Renal pelvis (tissue), 4 donors: Measurements from ENCODE around the gene SDK1. TPM values are rescaled to one million over a fixed set of nuclear protein-coding genes. Genes with fewer than 3 reads are reported as not detected.
"Not testable (repeated sequence)": the region's sequence is repeated elsewhere in the genome, so short reads cannot be mapped to it uniquely, and the experiment has no call there.

Source experiments
- DNase-seq: peaks from one replicate; pipeline ENCODE4 v3.0.0-alpha.2; 2013
- polyA plus RNA-seq, 3 donors: library from polyadenylated mRNA; unstranded; fragments of 120-200 nt; gene quantifications; one replicate each; pipeline ENCODE4 v1.2.1, GENCODE V29; 2013; ENCODE audit not compliant: insufficient read length in 3 of 3

The SDK1 gene
- polyA plus RNA-seq, 3 donors, result 7.5 to 8.9 (median 8.4) TPM

- DNase-seq, result no peak
These were observed 354.6 kb downstream of the SDK1 start for GRCh38 chr7:3655635-3656034.

GRCh38 chr7:3657206-3657605 is 356.2 kb downstream of the SDK1 start:
- DNase-seq, result no peak

- no peak for DNase-seq
These were observed 367.7 kb downstream of the SDK1 start for GRCh38 chr7:3668743-3669142.

DNA sequence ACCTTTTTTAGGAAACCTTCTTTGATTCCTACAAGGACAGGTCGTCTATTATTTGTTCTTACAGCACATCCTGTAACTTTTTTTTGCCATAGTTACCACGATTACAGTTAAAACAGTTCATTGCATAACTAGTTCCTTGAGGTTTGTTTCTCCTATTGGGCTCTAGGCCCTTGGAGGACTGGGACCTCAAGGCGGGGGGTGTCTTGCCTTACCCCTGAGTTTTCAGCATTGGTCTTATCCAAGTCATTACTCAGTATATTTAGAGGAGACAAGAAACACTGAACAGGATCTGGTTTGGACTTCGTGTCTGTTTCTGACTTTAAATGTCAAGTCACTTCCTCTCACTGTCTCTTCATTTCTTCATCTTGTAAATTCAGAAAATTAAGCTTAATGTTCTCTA is 369.8 kb downstream of the SDK1 start:
- no peak for DNase-seq

- DNase-seq, result peak; percentile 8
These were observed 372.5 kb downstream of the SDK1 start for GRCh38 chr7:3673524-3673923.

DNA sequence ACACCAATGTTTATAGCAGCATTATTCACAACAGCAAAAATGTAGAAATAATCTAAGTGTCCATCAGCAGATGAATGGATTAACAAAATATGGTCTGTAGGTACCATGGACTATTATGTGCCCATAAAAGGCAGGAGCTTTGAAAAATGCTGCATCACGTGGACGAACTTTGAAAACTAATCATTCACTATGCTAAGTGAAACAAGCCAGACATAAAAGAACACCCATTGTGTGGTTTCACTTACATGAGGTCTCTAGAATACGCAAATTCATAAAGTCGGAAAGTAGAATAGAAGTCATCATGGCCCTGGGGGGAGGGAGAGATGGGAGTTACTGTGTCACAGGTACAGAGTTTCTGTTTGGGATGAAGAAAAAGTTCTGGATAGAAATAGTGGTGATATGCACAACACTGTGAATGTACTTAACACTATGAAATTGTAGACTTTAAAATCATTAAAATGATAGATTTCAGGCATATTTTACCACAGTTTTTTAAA is 377.3 kb downstream of the SDK1 start:
- DNase-seq, result no peak

DNA sequence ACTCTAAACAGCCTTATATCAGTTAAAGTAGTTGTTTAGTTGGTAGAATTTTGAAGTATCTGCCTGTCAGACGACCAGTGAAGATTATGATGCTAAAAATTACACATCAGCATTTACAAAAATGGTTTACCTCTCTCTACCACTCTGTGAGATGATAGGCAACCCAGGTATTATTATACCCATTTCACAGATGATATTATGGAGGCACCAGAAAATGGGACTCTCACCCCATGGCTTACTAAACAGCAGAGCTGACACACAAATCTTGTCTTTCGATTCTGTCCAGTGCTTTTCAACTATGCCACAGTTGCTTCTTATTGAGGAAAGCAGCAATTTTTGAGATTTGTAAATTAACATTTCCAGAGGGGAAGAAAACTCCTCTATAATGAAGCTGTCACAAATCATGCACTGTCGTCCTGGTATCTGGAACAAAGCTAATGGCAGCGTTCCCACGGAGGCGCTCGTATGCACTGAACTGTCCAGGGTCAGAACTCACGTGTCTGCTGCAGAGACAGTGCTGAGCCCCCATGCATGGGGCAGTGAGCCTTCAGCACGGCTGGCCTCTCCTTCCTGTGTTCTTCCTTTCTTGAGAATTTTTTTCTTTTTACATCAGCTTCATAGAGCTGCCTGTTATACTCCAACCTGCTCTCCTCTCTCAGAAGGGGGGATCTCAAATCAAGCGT is 381.1 kb downstream of the SDK1 start:
- DNase-seq, result peak; percentile 29

DNA sequence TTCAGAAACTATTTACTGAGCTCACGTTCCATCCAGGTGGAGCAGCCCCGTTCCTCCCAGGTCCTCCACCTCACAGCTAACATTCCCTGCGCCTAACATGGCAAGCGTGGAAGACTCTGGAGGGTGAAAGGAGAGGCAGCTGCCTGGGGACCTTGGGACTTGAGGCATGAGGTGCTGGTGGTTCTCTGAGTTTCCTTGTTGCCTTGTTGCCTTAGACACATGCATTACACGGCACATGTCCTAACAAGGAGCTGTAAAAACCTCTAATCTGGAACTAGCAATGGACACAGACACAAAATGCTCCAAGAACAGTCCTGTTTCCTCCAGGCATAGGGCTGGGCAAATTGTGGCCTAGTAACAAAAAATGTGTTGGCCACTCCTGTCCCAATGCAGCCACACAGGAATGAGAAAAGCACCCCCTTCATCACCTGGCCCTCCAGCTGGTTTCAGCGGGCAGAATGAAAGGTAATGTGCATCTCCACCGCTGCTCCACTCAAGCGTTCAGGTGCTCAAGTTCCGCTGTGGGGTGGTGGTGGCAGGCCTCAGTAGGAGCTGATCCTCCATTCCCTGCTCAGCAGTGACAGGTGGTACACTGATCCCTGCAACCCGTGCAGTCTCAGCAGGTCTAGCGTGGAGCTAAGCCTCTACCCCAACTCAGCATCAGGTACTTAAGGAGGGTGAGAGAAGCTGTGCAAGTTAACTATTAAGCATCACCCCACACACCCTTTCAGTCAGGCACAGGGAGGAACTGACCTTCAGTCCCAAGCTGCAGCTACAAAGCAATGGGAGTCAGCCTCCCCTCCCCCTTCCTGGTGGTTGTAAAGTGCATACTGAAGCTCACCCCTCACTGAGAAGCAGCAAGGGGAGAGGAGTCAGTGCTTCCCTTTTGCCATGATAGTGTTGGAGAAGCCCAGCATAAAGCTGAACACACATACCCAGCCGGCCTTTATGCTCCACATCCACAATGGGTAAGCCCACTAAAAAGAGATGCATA is 382.8 kb downstream of the SDK1 start:
- peak; percentile 22 for DNase-seq

- DNase-seq, result peak; percentile 50
These were observed 387.0 kb downstream of the SDK1 start for GRCh38 chr7:3688071-3688470.

- DNase-seq, result no peak
These were observed 387.8 kb downstream of the SDK1 start for GRCh38 chr7:3688842-3689241.

GRCh38 chr7:3691478-3692158 is 390.6 kb downstream of the SDK1 start:
- no peak for DNase-seq

GRCh38 chr7:3695602-3696001 is 394.6 kb downstream of the SDK1 start:
- DNase-seq, result no peak

DNA sequence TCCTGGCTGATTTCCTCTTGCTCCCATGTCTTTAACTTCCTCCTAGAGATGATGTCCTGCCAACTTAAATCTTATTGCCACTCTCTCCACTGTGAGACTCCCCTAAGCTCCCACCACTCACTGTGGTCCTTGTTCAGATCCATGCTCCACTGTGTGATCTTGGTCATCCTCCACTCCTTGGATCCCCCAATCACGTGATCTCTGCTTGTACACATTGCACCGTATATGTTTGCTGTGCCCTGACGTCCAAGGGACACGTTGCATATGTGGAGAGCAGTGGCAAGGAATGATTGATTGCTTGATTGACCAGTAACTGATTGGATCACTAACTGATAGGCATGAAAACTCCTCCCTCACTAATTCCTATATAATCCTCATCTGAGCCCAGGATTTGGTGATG is 395.1 kb downstream of the SDK1 start:
- no peak for DNase-seq

GRCh38 chr7:3697472-3697871 is 396.4 kb downstream of the SDK1 start:
- no peak for DNase-seq

DNA sequence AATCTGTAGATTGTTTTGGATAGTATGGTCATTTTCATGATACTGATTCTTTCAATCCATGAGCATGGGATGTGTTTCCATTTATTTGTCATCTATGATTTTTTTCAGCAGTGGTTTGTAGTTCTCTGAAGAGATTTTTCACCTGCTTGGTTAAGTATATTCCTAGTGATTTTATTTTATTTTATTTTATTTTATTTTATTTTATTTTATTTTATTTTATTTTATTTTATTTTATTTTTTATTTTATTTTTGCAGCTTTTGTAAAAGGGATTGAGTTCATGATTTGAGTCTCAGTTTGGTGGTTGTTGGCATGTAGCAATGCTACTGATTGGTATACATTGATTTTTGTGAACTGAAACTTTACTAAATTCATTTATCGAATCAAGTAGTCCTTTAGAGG is 404.2 kb downstream of the SDK1 start:
- no peak for DNase-seq

GRCh38 chr7:3706091-3706490 is 405.0 kb downstream of the SDK1 start:
- DNase-seq, result not testable (repeated sequence)

- no peak for DNase-seq
These were observed 409.1 kb downstream of the SDK1 start for GRCh38 chr7:3710122-3710521.

- no peak for DNase-seq
These were observed 409.5 kb downstream of the SDK1 start for GRCh38 chr7:3710531-3710930.

DNA sequence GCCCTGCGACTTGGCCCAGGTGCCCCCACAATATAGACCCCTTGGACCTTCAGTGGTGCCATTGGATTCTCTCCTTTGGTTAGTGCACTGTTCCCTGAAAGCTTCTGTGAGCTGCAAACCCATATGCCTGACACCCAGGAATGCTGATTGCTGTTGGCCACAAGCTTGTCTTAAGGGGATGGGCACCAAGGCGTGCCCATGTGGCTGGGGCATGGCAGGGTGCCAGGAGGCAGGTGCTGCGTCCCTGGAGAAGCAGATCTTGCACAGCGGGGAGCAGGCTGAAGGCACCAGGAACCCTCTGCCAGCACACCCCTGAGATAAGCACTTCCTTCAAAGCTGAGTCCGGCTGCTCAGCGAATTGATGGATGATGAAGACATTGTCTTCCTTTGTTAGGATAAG is 411.8 kb downstream of the SDK1 start:
- no peak for DNase-seq

- no peak for DNase-seq
These were observed 420.4 kb downstream of the SDK1 start for GRCh38 chr7:3721422-3721821.

DNA sequence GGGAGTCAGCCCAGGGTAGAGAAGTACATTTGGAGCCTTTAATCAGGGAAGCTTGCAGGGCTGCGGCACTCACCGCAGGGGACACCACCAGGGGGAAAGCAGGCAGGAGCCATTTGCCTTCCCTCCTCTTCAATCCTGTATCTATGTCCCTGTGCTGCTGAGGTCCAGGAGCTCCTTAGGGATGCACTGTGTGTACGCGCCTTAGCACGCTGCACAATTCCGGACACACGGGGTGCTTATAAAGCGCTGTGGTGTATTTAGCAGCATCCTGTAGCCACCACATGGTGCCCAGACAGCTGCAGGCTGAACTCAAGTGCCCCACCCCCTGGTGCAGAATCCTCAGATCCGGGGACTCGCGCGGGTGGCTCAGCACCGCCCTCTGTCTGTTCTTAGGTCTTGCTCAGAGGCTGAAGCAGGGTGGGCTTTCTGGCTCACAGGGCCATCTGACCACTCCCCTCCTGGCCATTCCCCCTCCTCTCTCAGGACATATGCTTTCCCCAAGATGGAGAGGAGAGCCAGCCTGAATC is 421.4 kb downstream of the SDK1 start:
- DNase-seq, result peak; percentile 27
